ENCODE measurements around the gene ACTA2.
A peak's percentile ranks its signal among the peaks of the same experiment; 100 is the strongest.

Gene ACTA2

DNA sequence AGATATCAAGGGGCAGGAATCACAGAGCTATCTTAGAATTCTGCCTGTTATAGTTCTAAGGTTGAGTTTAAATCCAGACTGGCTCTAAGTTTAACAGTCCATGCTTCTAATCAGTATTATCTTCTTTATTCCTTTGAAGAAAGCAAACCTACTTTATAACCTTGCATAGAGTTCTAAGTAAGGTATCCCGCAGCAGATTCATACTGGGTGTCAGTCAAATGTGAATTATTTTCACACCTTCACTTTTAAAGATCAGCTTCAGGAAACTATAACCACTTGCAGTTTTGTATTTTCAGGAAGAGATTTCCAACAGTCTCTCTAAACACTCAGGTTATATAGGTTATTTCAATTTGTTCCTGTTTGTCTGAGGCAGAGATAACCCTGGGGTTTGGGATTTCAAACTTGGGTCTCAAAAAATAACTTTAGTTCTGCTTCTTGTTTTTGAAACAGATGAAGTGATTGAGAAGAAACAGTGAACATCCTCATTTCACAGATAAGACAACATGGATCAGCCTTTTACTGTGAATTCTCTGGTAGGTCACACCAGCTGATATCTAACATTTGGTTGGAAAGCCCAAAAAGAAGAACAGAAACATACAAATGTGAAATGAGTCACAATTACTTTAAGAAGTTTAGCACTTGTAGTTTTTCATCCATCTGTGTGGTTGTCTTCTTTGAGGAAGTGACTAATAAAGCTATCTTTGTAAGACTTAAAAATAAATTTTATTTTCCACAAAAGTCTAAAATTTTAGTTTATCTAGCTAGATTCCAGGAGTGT is 51.2 kb downstream of the ACTA2 start:
- Mint-ChIP-seq H3K4me3 (no peak overlapping the region), H3K4me1 (peaks cover 14% of the 10 kb centered on the region), H3K27me3 (ENCODE audit: low read depth, poor library complexity) (peaks cover 6% of the 10 kb centered on the region), H3K36me3 (ENCODE audit: low read depth) (no peaks in the 10 kb centered on the region), H3K9me3 (no peaks in the 10 kb centered on the region), H3K27ac (no peak overlapping the region)
- no peak for DNase-seq
- TF ChIP-seq, protein P1, sequence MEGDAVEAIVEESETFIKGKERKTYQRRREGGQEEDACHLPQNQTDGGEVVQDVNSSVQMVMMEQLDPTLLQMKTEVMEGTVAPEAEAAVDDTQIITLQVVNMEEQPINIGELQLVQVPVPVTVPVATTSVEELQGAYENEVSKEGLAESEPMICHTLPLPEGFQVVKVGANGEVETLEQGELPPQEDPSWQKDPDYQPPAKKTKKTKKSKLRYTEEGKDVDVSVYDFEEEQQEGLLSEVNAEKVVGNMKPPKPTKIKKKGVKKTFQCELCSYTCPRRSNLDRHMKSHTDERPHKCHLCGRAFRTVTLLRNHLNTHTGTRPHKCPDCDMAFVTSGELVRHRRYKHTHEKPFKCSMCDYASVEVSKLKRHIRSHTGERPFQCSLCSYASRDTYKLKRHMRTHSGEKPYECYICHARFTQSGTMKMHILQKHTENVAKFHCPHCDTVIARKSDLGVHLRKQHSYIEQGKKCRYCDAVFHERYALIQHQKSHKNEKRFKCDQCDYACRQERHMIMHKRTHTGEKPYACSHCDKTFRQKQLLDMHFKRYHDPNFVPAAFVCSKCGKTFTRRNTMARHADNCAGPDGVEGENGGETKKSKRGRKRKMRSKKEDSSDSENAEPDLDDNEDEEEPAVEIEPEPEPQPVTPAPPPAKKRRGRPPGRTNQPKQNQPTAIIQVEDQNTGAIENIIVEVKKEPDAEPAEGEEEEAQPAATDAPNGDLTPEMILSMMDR (IDR thresholded peaks at IDR 0.05), result no peak

DNA sequence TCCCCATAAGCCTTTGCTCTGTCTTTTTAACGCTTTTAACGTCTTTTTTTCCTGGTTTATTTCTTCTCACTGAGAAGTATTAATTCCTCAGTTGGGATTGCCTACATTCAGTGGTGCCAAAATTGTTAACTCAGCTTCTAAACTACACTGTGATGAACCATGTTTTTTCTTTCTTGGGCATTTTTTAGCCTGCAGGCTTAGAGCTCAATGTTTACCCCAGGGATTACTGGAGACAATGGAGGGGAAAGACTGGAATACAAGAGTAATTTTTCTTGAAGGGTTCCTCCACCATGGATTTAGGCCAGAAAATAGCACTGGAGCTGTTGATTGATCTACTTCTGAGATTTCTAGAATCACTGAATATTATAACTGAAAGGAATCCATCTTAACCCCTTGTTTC is 52.7 kb downstream of the ACTA2 start:
- peaks cover 14% of the 10 kb centered on the region for H3K4me1 Mint-ChIP-seq
- peaks cover 6% of the 10 kb centered on the region for H3K27me3 Mint-ChIP-seq (ENCODE audit: low read depth, poor library complexity)
- no peaks in the 10 kb centered on the region for H3K36me3 Mint-ChIP-seq (ENCODE audit: low read depth)
- H3K4me3 Mint-ChIP-seq, result no peak overlapping the region
- DNase-seq, result no peak
- TF ChIP-seq, protein P1 (IDR thresholded peaks at IDR 0.05), result no peak
- no peak overlapping the region for H3K27ac Mint-ChIP-seq
- H3K9me3 Mint-ChIP-seq, result no peaks in the 10 kb centered on the region

DNA sequence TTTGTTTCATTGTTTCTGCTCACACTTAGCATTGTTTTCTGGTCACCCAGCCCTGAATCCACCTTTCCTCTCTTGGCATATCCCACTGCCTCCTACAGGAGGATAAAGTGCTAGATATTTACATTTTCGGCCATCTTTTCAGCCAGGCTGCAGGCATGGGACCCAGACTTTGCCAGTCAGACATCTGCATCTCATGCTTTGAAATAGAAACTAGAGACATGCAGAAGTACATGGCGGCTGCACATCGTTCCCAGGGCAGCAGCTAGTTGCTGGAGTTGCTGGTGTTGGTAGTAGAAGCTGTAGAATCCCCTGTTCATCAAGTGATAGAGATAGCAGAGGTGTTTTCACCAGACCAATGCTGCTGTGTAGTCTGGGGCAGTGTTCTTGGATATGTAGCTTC is 53.8 kb downstream of the ACTA2 start:
- H3K27me3 Mint-ChIP-seq (ENCODE audit: low read depth, poor library complexity), result peaks cover 6% of the 10 kb centered on the region
- no peak for DNase-seq
- H3K4me3 Mint-ChIP-seq, result no peak overlapping the region
- H3K27ac Mint-ChIP-seq, result no peak overlapping the region
- no peaks in the 10 kb centered on the region for H3K9me3 Mint-ChIP-seq
- peaks cover 14% of the 10 kb centered on the region for H3K4me1 Mint-ChIP-seq
- TF ChIP-seq, protein P1 (IDR thresholded peaks at IDR 0.05), result no peak
- no peaks in the 10 kb centered on the region for H3K36me3 Mint-ChIP-seq (ENCODE audit: low read depth)

DNA sequence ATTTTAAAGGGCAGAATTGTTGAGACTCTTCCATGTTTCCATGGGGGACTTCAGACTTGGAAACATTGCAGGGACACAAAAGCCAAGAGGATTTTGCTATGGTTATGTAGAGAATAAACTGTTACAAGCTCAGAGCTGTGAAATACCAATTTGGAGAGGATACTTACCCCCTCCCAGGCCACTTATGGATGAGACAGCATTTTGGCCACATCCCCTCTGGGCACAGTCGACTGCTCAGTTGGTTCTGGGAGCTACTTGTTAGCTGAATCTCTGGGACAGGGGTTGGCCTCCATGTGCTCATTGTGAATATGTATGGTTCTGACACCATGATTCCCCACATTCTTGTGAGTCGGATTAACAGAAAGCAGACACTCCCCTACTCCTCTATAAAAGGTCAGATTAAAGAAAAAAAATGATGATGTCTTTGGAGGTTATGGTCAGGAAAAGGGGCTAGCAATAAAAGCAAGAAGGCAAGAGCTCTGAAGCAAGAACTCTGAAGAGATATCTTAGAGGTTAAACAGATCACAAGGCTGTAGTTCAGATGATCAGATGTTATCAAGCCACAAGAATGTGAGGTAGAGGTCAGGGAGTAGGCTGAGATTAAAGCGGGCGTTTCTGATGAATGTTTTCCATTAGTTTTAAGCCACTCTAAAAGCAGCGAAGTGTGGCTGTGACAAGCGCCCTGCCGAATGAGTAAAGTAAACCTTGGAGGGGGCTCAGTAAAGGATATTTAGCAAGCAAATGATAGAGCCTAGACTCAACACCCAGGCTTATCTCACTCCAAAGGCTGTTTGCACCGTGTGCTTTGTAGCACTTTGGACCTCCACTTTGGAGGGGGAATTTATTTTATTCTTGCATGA is 55.3 kb downstream of the ACTA2 start:
- H3K4me3 Mint-ChIP-seq, result no peak overlapping the region
- TF ChIP-seq, protein P1 (IDR thresholded peaks at IDR 0.05), result no peak
- H3K4me1 Mint-ChIP-seq, result peaks cover 14% of the 10 kb centered on the region
- no peak for DNase-seq
- peaks cover 7% of the 10 kb centered on the region for H3K27me3 Mint-ChIP-seq (ENCODE audit: low read depth, poor library complexity)
- H3K9me3 Mint-ChIP-seq, result no peaks in the 10 kb centered on the region
- H3K27ac Mint-ChIP-seq, result peak overlapping the region; percentile 15
- no peaks in the 10 kb centered on the region for H3K36me3 Mint-ChIP-seq (ENCODE audit: low read depth)

DNA sequence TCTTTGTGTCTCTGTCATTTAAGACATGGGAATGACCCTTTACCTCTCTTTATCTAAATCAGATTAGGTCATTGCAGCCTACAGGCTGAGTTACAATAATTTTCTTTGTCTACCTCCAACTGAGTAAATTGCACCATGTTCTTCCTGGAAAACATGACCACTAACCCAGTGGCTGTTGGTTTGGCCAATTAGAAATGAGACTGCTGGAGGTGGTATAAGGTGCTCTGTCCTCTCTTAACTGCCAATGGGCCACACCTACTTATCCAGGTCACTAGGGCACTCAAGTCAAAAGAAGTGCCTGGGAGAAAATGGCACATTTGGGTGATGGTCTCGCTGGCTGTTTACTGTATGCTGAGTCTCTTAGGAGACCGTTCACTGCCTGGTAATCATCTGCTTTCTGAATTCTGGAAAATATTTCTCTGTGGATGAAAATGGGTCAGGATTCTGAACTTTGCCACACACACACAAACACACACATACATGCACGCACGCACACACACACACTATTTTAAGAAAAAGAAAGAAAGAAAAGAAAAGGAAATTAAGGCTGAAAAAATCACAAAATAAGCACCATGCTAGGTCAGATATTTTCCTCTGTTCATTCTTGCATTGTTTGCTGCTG is 56.1 kb downstream of the ACTA2 start:
- TF ChIP-seq, protein P1 (IDR thresholded peaks at IDR 0.05), result no peak
- Mint-ChIP-seq H3K4me1 (peaks cover 14% of the 10 kb centered on the region), H3K9me3 (no peaks in the 10 kb centered on the region), H3K27me3 (ENCODE audit: low read depth, poor library complexity) (peaks cover 7% of the 10 kb centered on the region), H3K36me3 (ENCODE audit: low read depth) (no peaks in the 10 kb centered on the region), H3K27ac (no peak overlapping the region), H3K4me3 (no peak overlapping the region)
- DNase-seq, result no peak
